ENCODE measurements around the gene KITLG.

DNA sequence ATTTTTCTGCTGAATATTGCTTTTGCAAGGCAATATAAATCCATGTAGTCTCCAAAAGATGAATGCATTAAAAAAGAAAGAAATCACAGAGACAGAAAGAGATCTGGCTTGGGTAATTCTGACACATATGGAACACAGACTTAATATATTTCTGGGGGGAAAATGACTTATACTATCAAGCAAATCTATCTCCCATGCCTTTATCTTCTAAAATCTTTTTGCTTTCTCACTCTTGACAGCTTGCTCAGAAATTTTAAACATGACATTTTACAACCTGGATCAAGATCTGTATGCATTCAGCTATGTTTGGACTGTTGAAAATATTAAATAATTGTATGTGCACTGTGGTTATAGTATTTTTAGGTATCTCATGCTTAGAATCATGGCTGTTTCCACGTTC, 73.0 kb downstream of the KITLG start:
- TF ChIP-seq EZH2 (IDR thresholded peaks at IDR 0.05; ENCODE audit: insufficient read depth, low read length), result no peak
- TF ChIP-seq, protein P1, sequence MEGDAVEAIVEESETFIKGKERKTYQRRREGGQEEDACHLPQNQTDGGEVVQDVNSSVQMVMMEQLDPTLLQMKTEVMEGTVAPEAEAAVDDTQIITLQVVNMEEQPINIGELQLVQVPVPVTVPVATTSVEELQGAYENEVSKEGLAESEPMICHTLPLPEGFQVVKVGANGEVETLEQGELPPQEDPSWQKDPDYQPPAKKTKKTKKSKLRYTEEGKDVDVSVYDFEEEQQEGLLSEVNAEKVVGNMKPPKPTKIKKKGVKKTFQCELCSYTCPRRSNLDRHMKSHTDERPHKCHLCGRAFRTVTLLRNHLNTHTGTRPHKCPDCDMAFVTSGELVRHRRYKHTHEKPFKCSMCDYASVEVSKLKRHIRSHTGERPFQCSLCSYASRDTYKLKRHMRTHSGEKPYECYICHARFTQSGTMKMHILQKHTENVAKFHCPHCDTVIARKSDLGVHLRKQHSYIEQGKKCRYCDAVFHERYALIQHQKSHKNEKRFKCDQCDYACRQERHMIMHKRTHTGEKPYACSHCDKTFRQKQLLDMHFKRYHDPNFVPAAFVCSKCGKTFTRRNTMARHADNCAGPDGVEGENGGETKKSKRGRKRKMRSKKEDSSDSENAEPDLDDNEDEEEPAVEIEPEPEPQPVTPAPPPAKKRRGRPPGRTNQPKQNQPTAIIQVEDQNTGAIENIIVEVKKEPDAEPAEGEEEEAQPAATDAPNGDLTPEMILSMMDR (IDR thresholded peaks at IDR 0.05; ENCODE audit: insufficient read depth, low read depth, low read length), result no peak

All from astrocyte (in vitro differentiated cells and primary cell).